Natural killer cell treated with Interleukin-12 subunit alpha and Interleukin-12 subunit beta and Interleukin-15 and Interleukin-18, amount 100 ng/mL, for 72 hours (primary cell): Measurements from ENCODE around the gene ANKRD18A. TPM values are rescaled to one million over a fixed set of nuclear protein-coding genes. Genes with fewer than 3 reads are reported as not detected.
A peak's percentile ranks its signal among the peaks of the same experiment; 100 is the strongest.

Experiments used
- ATAC-seq, 2 donors: fragments of 150-1000 bp; cut with Tn5 transposase in 1 of 2; sonication (Bioruptor Pico), chemical (Tn5 transposase) in 1 of 2; 2 replicates each; pipeline ENCODE4 v1.10.0; 2021
- DNase-seq: peaks from one replicate; pipeline ENCODE4 v3.0.0; 2022; ENCODE audit warnings: low spot score
- H3K27ac Mint-ChIP-seq, 2 donors: 1 replicate in 1 of 2; 2 replicates in 1 of 2; pipeline ENCODE4 v1.8.0; 2022; ENCODE audit warnings: mixed read lengths in 2 of 2, mild to moderate bottlenecking in 1 of 2, moderate library complexity in 1 of 2
- H3K27me3 Mint-ChIP-seq, 2 donors: 1 replicate in 1 of 2; 2 replicates in 1 of 2; pipeline ENCODE4 v1.8.0; 2022; ENCODE audit warnings: mixed read lengths in 2 of 2
- H3K36me3 Mint-ChIP-seq: one replicate; pipeline ENCODE4 v1.8.0; 2022; ENCODE audit warnings: mixed read lengths
- H3K4me1 Mint-ChIP-seq, 2 donors: 1 replicate in 1 of 2; 2 replicates in 1 of 2; pipeline ENCODE4 v1.8.0; 2022; ENCODE audit warnings: low read depth in 2 of 2, mixed read lengths in 2 of 2, mild to moderate bottlenecking in 1 of 2
- H3K4me3 Mint-ChIP-seq: one replicate; pipeline ENCODE4 v1.8.0; 2022; ENCODE audit warnings: mixed read lengths
- H3K9me3 Mint-ChIP-seq: 2 replicates; pipeline ENCODE4 v1.8.0; 2022; ENCODE audit warnings: mixed read lengths
- total RNA-seq, 2 donors: library from RNA; stranded (reverse); gene quantifications; one replicate each; pipeline ENCODE4 v1.2.3, GENCODE V29; 2022

ANKRD18A gene
- total RNA-seq: 1 to 10 TPM in 1 of 2 donors, not detected in 1; 2.7 TPM

- peak within 1 kb of the TSS; percentile 72 for H3K4me3 Mint-ChIP-seq
- peaks cover 39 to 58% of the 10 kb centered on the region in 2 donors for H3K27me3 Mint-ChIP-seq
- no peak within 1 kb of the TSS for H3K27ac Mint-ChIP-seq
- H3K4me1 Mint-ChIP-seq: peaks cover 11% of the 10 kb centered on the region in 2 donors
- DNase-seq: no peak
- ATAC-seq: peak; percentile 80 to 82
- H3K9me3 Mint-ChIP-seq: no peaks in the 10 kb centered on the region
- peaks cover 23% of the 10 kb centered on the region for H3K36me3 Mint-ChIP-seq
Observed at GRCh38 chr9:38620483-38621433, at the start of gene ANKRD18A. Gene ANKRD18A, minus strand, starts transcription at chr9:38620596. Its CDS starts 311 bp downstream, at chr9:38620285.

- no peak overlapping the region for H3K4me3 Mint-ChIP-seq
- no peak for ATAC-seq
- no peak overlapping the region for H3K27ac Mint-ChIP-seq
- H3K36me3 Mint-ChIP-seq: no peaks in the 10 kb centered on the region
- H3K9me3 Mint-ChIP-seq: no peaks in the 10 kb centered on the region
- peaks cover 4% of the 10 kb centered on the region in 2 donors for H3K4me1 Mint-ChIP-seq
- peaks cover 8 to 14% of the 10 kb centered on the region in 2 donors for H3K27me3 Mint-ChIP-seq
- DNase-seq: no peak
Observed at GRCh38 chr9:38668791-38669466, 48.5 kb upstream of the ANKRD18A start.

GRCh38 chr9:38662763-38663593 is 42.6 kb upstream of the ANKRD18A start:
- H3K36me3 Mint-ChIP-seq: no peaks in the 10 kb centered on the region
- no peaks in the 10 kb centered on the region for H3K9me3 Mint-ChIP-seq
- DNase-seq: no peak
- peaks cover 23 to 39% of the 10 kb centered on the region in 2 donors for H3K27me3 Mint-ChIP-seq
- H3K4me3 Mint-ChIP-seq: no peak overlapping the region
- no peaks in the 10 kb centered on the region for H3K4me1 Mint-ChIP-seq
- ATAC-seq: no peak
- H3K27ac Mint-ChIP-seq: no peak overlapping the region

GRCh38 chr9:38659538-38659937 is 39.1 kb upstream of the ANKRD18A start:
- ATAC-seq (no peak), DNase-seq (no peak)
- Mint-ChIP-seq H3K36me3 (no peaks in the 10 kb centered on the region), H3K27ac (no peak overlapping the region), H3K9me3 (no peaks in the 10 kb centered on the region), H3K4me1 (no peaks in the 10 kb centered on the region), H3K4me3 (no peak overlapping the region), H3K27me3 (peaks cover 28 to 51% of the 10 kb centered on the region in 2 donors)

GRCh38 chr9:38656896-38657295 is 36.5 kb upstream of the ANKRD18A start:
- DNase-seq (no peak), ATAC-seq (no peak)
- Mint-ChIP-seq H3K4me3 (no peak overlapping the region), H3K36me3 (no peaks in the 10 kb centered on the region), H3K27me3 (peaks cover 22 to 32% of the 10 kb centered on the region in 2 donors), H3K9me3 (no peaks in the 10 kb centered on the region), H3K4me1 (no peaks in the 10 kb centered on the region), H3K27ac (no peak overlapping the region)

- Mint-ChIP-seq H3K9me3 (no peaks in the 10 kb centered on the region), H3K4me3 (no peak overlapping the region), H3K27ac (no peak overlapping the region), H3K36me3 (no peaks in the 10 kb centered on the region), H3K4me1 (no peaks in the 10 kb centered on the region), H3K27me3 (peaks cover 18 to 24% of the 10 kb centered on the region in 2 donors)
- DNase-seq (no peak), ATAC-seq (no peak)
Observed at GRCh38 chr9:38652486-38652885, 32.1 kb upstream of the ANKRD18A start.

- ATAC-seq: no peak
- H3K36me3 Mint-ChIP-seq: no peaks in the 10 kb centered on the region
- H3K9me3 Mint-ChIP-seq: no peaks in the 10 kb centered on the region
- H3K27ac Mint-ChIP-seq: no peak overlapping the region
- DNase-seq: no peak
- no peak overlapping the region for H3K4me3 Mint-ChIP-seq
- peaks cover 14 to 20% of the 10 kb centered on the region in 2 donors for H3K27me3 Mint-ChIP-seq
- no peaks in the 10 kb centered on the region for H3K4me1 Mint-ChIP-seq
Observed at GRCh38 chr9:38652044-38652443, 31.6 kb upstream of the ANKRD18A start.

GRCh38 chr9:38651400-38652042 is 31.1 kb upstream of the ANKRD18A start:
- DNase-seq (no peak), ATAC-seq (no peak)
- Mint-ChIP-seq H3K4me1 (no peaks in the 10 kb centered on the region), H3K27ac (no peak overlapping the region), H3K27me3 (peaks cover 13 to 16% of the 10 kb centered on the region in 2 donors), H3K36me3 (no peaks in the 10 kb centered on the region), H3K9me3 (no peaks in the 10 kb centered on the region), H3K4me3 (no peak overlapping the region)

GRCh38 chr9:38650564-38650963 is 30.2 kb upstream of the ANKRD18A start:
- Mint-ChIP-seq H3K27ac (no peak overlapping the region), H3K27me3 (peaks cover 7 to 9% of the 10 kb centered on the region in 2 donors)
- no peak for ATAC-seq

GRCh38 chr9:38649731-38650363 is 29.5 kb upstream of the ANKRD18A start:
- no peaks in the 10 kb centered on the region for H3K9me3 Mint-ChIP-seq
- H3K27ac Mint-ChIP-seq: no peak overlapping the region
- ATAC-seq (no peak), DNase-seq (no peak)
- no peak overlapping the region for H3K4me3 Mint-ChIP-seq
- H3K4me1 Mint-ChIP-seq: no peaks in the 10 kb centered on the region
- no peaks in the 10 kb centered on the region for H3K36me3 Mint-ChIP-seq
- H3K27me3 Mint-ChIP-seq: peaks cover 6 to 7% of the 10 kb centered on the region in 2 donors

More at GRCh38 chr9:38650564-38650963, 30.2 kb upstream of the ANKRD18A start:
- Mint-ChIP-seq H3K4me3 (no peak overlapping the region), H3K9me3 (no peaks in the 10 kb centered on the region), H3K4me1 (no peaks in the 10 kb centered on the region), H3K36me3 (no peaks in the 10 kb centered on the region)
- no peak for DNase-seq

GRCh38 chr9:38644601-38645000 is 24.2 kb upstream of the ANKRD18A start:
- Mint-ChIP-seq H3K36me3 (no peaks in the 10 kb centered on the region), H3K9me3 (no peaks in the 10 kb centered on the region)
- no peak for ATAC-seq

GRCh38 chr9:38643815-38644173 is 23.4 kb upstream of the ANKRD18A start:
- DNase-seq (no peak), ATAC-seq (no peak)
- Mint-ChIP-seq H3K9me3 (no peaks in the 10 kb centered on the region), H3K36me3 (no peaks in the 10 kb centered on the region), H3K27ac (no peak overlapping the region), H3K27me3 (peaks cover 12 to 21% of the 10 kb centered on the region in 2 donors), H3K4me3 (no peak overlapping the region), H3K4me1 (no peaks in the 10 kb centered on the region)

More at GRCh38 chr9:38644601-38645000, 24.2 kb upstream of the ANKRD18A start:
- no peak overlapping the region for H3K27ac Mint-ChIP-seq
- H3K4me3 Mint-ChIP-seq: no peak overlapping the region
- H3K4me1 Mint-ChIP-seq: no peaks in the 10 kb centered on the region
- DNase-seq: no peak
- peaks cover 7 to 13% of the 10 kb centered on the region in 2 donors for H3K27me3 Mint-ChIP-seq
